ENCODE measurements around the gene ZNF470. TPM values are rescaled to one million over a fixed set of nuclear protein-coding genes. Genes with fewer than 3 reads are reported as not detected.

ZNF470 gene
- total and polyA plus RNA-seq, 9 of the 15 experiments (the other 6 are each of a cell fraction or from before 2014, with no cell fraction given), result 0.03 TPM; not detected in 8

DNA sequence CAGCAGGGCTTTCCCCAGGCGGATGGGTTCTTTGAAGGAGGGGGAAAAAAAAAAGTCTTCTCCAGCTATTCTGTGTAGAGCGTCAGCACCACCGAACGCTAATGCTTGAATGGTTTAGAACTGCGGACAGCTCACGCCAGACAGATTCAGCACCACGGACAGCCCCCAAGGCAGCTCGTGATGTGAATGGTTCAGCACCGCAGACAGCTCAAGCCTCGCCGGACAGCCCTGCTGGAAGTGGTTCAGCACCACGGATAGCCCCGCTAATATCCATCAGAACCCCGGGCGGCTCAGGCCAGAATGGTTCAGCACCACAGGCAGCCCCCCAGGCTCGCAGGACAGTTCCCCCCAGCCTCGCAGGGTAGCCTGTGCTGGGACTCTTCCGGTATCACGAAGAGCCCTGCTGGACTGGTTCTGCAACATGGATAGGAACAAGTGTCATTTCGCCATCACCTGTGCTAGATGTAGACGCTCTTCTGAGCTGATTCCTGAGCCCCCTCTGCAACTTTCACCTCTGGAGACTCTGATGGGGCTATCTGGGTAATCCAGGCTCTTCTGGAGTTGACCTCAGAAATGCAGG lies 70.8 kb downstream of the ZNF470 start (continued):
- TF ChIP-seq, protein P1, sequence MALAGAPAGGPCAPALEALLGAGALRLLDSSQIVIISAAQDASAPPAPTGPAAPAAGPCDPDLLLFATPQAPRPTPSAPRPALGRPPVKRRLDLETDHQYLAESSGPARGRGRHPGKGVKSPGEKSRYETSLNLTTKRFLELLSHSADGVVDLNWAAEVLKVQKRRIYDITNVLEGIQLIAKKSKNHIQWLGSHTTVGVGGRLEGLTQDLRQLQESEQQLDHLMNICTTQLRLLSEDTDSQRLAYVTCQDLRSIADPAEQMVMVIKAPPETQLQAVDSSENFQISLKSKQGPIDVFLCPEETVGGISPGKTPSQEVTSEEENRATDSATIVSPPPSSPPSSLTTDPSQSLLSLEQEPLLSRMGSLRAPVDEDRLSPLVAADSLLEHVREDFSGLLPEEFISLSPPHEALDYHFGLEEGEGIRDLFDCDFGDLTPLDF (CRISPR knock-in tag; IDR thresholded peaks at IDR 0.05), result peak; percentile 64; the same call in 1 of the 2 replicates
- TF ChIP-seq SAFB2 (IDR thresholded peaks at IDR 0.05; ENCODE audit: borderline replicate concordance, low read depth, low read length, severe bottlenecking) (no peak), CBX1 (IDR thresholded peaks at IDR 0.05; ENCODE audit: low read depth) (peak; percentile 35; the same call in 1 of the 2 replicates), ZNF134 (CRISPR knock-in tag; conservative IDR thresholded peaks at IDR 0.05) (no peak), CXXC5 (CRISPR knock-in tag; IDR thresholded peaks at IDR 0.05) (peak; percentile 65), ZNF668 (CRISPR knock-in tag; IDR thresholded peaks at IDR 0.05) (peak; percentile 60; the same call in 1 of the 2 replicates), ZNF354B (CRISPR knock-in tag; IDR thresholded peaks at IDR 0.05) (no peak), NFIX (CRISPR knock-in tag; IDR thresholded peaks at IDR 0.05; ENCODE audit: low read depth) (no peak), KHSRP (IDR thresholded peaks at IDR 0.05) (no peak), ZNF76 (CRISPR knock-in tag; IDR thresholded peaks at IDR 0.05; ENCODE audit: borderline replicate concordance) (no peak), POLR3A (IDR thresholded peaks at IDR 0.05; ENCODE audit: borderline replicate concordance, extremely low read depth, insufficient read depth, insufficient read length) (no peak)
- TF ChIP-seq, protein P2, sequence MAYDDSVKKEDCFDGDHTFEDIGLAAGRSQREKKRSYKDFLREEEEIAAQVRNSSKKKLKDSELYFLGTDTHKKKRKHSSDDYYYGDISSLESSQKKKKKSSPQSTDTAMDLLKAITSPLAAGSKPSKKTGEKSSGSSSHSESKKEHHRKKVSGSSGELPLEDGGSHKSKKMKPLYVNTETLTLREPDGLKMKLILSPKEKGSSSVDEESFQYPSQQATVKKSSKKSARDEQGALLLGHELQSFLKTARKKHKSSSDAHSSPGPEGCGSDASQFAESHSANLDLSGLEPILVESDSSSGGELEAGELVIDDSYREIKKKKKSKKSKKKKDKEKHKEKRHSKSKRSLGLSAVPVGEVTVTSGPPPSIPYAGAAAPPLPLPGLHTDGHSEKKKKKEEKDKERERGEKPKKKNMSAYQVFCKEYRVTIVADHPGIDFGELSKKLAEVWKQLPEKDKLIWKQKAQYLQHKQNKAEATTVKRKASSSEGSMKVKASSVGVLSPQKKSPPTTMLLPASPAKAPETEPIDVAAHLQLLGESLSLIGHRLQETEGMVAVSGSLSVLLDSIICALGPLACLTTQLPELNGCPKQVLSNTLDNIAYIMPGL (CRISPR knock-in tag; IDR thresholded peaks at IDR 0.05), result no peak
- TF ChIP-seq, protein P3, sequence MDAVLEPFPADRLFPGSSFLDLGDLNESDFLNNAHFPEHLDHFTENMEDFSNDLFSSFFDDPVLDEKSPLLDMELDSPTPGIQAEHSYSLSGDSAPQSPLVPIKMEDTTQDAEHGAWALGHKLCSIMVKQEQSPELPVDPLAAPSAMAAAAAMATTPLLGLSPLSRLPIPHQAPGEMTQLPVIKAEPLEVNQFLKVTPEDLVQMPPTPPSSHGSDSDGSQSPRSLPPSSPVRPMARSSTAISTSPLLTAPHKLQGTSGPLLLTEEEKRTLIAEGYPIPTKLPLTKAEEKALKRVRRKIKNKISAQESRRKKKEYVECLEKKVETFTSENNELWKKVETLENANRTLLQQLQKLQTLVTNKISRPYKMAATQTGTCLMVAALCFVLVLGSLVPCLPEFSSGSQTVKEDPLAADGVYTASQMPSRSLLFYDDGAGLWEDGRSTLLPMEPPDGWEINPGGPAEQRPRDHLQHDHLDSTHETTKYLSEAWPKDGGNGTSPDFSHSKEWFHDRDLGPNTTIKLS (IDR thresholded peaks at IDR 0.05; ENCODE audit: borderline replicate concordance, low read depth), result no peak
- TF ChIP-seq, protein P4, sequence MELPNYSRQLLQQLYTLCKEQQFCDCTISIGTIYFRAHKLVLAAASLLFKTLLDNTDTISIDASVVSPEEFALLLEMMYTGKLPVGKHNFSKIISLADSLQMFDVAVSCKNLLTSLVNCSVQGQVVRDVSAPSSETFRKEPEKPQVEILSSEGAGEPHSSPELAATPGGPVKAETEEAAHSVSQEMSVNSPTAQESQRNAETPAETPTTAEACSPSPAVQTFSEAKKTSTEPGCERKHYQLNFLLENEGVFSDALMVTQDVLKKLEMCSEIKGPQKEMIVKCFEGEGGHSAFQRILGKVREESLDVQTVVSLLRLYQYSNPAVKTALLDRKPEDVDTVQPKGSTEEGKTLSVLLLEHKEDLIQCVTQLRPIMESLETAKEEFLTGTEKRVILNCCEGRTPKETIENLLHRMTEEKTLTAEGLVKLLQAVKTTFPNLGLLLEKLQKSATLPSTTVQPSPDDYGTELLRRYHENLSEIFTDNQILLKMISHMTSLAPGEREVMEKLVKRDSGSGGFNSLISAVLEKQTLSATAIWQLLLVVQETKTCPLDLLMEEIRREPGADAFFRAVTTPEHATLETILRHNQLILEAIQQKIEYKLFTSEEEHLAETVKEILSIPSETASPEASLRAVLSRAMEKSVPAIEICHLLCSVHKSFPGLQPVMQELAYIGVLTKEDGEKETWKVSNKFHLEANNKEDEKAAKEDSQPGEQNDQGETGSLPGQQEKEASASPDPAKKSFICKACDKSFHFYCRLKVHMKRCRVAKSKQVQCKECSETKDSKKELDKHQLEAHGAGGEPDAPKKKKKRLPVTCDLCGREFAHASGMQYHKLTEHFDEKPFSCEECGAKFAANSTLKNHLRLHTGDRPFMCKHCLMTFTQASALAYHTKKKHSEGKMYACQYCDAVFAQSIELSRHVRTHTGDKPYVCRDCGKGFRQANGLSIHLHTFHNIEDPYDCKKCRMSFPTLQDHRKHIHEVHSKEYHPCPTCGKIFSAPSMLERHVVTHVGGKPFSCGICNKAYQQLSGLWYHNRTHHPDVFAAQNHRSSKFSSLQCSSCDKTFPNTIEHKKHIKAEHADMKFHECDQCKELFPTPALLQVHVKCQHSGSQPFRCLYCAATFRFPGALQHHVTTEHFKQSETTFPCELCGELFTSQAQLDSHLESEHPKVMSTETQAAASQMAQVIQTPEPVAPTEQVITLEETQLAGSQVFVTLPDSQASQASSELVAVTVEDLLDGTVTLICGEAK (IDR thresholded peaks at IDR 0.05), result peak; percentile 87
- TF ChIP-seq, protein P4 (CRISPR knock-in tag; IDR thresholded peaks at IDR 0.05), result peak; percentile 31; the same call in 1 of the 2 replicates

Data from K562 (cell line).